Epidermal melanocyte (primary cell): Measurements from ENCODE around the gene VAPA.

Experiments
- DNase-seq: peaks from one replicate; pipeline ENCODE4 v3.0.0; 2011; ENCODE audit warnings: low spot score; ENCODE audit not compliant: insufficient read length

VAPA gene

GRCh38 chr18:9913526-9914333, at the start of gene VAPA:
VAPA (plus strand) TSS chr18:9914016; CDS start chr18:9914257, 241 bp downstream.
- peak; percentile 88 for DNase-seq

GRCh38 chr18:9865764-9866490, 47.9 kb upstream of the VAPA start:
- no peak for DNase-seq

GRCh38 chr18:9866627-9867026, 47.2 kb upstream of the VAPA start:
- no peak for DNase-seq

- DNase-seq, result no peak
These were observed 46.7 kb upstream of the VAPA start for GRCh38 chr18:9867071-9867594.

GRCh38 chr18:9868857-9869714, 44.7 kb upstream of the VAPA start:
- DNase-seq, result no peak

GRCh38 chr18:9869715-9870430, 43.9 kb upstream of the VAPA start:
- DNase-seq, result no peak

GRCh38 chr18:9870431-9871008, 43.3 kb upstream of the VAPA start:
- DNase-seq, result no peak

- DNase-seq, result no peak
These were observed 42.5 kb upstream of the VAPA start for GRCh38 chr18:9871244-9871746.

- no peak for DNase-seq
These were observed 41.0 kb upstream of the VAPA start for GRCh38 chr18:9872823-9873222.

- no peak for DNase-seq
These were observed 39.1 kb upstream of the VAPA start for GRCh38 chr18:9874728-9875127.

- DNase-seq, result no peak
These were observed 37.5 kb upstream of the VAPA start for GRCh38 chr18:9876212-9876866.

GRCh38 chr18:9876867-9877654, 36.8 kb upstream of the VAPA start:
- DNase-seq, result no peak

GRCh38 chr18:9877655-9878014, 36.2 kb upstream of the VAPA start:
- DNase-seq, result no peak

- no peak for DNase-seq
These were observed 35.7 kb upstream of the VAPA start for GRCh38 chr18:9878095-9878494.

- no peak for DNase-seq
These were observed 35.0 kb upstream of the VAPA start for GRCh38 chr18:9878783-9879242.

- no peak for DNase-seq
These were observed 29.7 kb upstream of the VAPA start for GRCh38 chr18:9884090-9884489.

- no peak for DNase-seq
These were observed 29.2 kb upstream of the VAPA start for GRCh38 chr18:9884532-9885140.

GRCh38 chr18:9885170-9886004, 28.4 kb upstream of the VAPA start, which contains the start of gene TXNDC2:
TXNDC2 (plus strand) TSS chr18:9885973; CDS start chr18:9886681, 708 bp downstream.
- DNase-seq, result no peak
